ENCODE measurements around the gene SLC34A3.

Gene SLC34A3

GRCh38 chr9:137195525-137196220 is 35.0 kb upstream of the SLC34A3 start:
- no peak overlapping the region for H3K27ac ChIP-seq (replicated peaks)
- no peak for DNase-seq (ENCODE audit: low read depth in 1 of 2, low spot score in 1 of 2)
- H3K4me3 ChIP-seq (replicated peaks; ENCODE audit: insufficient read depth, low read length): no peak overlapping the region
- TF ChIP-seq REST (IDR thresholded peaks at IDR 0.05; ENCODE audit: insufficient replicate concordance, low read depth) (no peak), POLR2AphosphoS5 (IDR thresholded peaks at IDR 0.05; ENCODE audit: low read depth) (no peak), GABPA (IDR thresholded peaks at IDR 0.05; ENCODE audit: low read depth) (no peak), SPI1 (IDR thresholded peaks at IDR 0.05; ENCODE audit: borderline replicate concordance, low read depth) (no peak)
- TF ChIP-seq, protein P1, sequence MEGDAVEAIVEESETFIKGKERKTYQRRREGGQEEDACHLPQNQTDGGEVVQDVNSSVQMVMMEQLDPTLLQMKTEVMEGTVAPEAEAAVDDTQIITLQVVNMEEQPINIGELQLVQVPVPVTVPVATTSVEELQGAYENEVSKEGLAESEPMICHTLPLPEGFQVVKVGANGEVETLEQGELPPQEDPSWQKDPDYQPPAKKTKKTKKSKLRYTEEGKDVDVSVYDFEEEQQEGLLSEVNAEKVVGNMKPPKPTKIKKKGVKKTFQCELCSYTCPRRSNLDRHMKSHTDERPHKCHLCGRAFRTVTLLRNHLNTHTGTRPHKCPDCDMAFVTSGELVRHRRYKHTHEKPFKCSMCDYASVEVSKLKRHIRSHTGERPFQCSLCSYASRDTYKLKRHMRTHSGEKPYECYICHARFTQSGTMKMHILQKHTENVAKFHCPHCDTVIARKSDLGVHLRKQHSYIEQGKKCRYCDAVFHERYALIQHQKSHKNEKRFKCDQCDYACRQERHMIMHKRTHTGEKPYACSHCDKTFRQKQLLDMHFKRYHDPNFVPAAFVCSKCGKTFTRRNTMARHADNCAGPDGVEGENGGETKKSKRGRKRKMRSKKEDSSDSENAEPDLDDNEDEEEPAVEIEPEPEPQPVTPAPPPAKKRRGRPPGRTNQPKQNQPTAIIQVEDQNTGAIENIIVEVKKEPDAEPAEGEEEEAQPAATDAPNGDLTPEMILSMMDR (IDR thresholded peaks at IDR 0.05; ENCODE audit: insufficient read depth, low read length): no peak
- no peaks in the 10 kb centered on the region for H3K27me3 ChIP-seq (ENCODE audit: insufficient read depth, poor library complexity, severe bottlenecking)

GRCh38 chr9:137198051-137198901 is 32.4 kb upstream of the SLC34A3 start:
- TF ChIP-seq POLR2AphosphoS5 (IDR thresholded peaks at IDR 0.05; ENCODE audit: low read depth): no peak
- TF ChIP-seq, protein P1 (IDR thresholded peaks at IDR 0.05; ENCODE audit: insufficient read depth, low read length): no peak
- no peak for TF ChIP-seq SPI1 (IDR thresholded peaks at IDR 0.05; ENCODE audit: borderline replicate concordance, low read depth)
- no peak for TF ChIP-seq REST (IDR thresholded peaks at IDR 0.05; ENCODE audit: insufficient replicate concordance, low read depth)
- TF ChIP-seq GABPA (IDR thresholded peaks at IDR 0.05; ENCODE audit: low read depth): no peak

GRCh38 chr9:137198902-137199283 is 31.8 kb upstream of the SLC34A3 start:
- Histone ChIP-seq H3K4me3 (replicated peaks; ENCODE audit: insufficient read depth, low read length) (no peak overlapping the region; the same call in 1 of the 2 replicates), H3K27me3 (ENCODE audit: insufficient read depth, poor library complexity, severe bottlenecking) (no peaks in the 10 kb centered on the region), H3K27ac (replicated peaks) (no peak overlapping the region)
- no peak for DNase-seq (ENCODE audit: low read depth in 1 of 2, low spot score in 1 of 2)
- TF ChIP-seq, protein P1 (IDR thresholded peaks at IDR 0.05; ENCODE audit: insufficient read depth, low read length): no peak
- TF ChIP-seq SPI1 (IDR thresholded peaks at IDR 0.05; ENCODE audit: borderline replicate concordance, low read depth) (no peak), POLR2AphosphoS5 (IDR thresholded peaks at IDR 0.05; ENCODE audit: low read depth) (no peak), REST (IDR thresholded peaks at IDR 0.05; ENCODE audit: insufficient replicate concordance, low read depth) (no peak), GABPA (IDR thresholded peaks at IDR 0.05; ENCODE audit: low read depth) (no peak)

More at GRCh38 chr9:137198051-137198901, 32.4 kb upstream of the SLC34A3 start:
- Histone ChIP-seq H3K4me3 (replicated peaks; ENCODE audit: insufficient read depth, low read length) (no peak overlapping the region), H3K27ac (replicated peaks) (no peak overlapping the region), H3K27me3 (ENCODE audit: insufficient read depth, poor library complexity, severe bottlenecking) (no peaks in the 10 kb centered on the region)
- DNase-seq (ENCODE audit: low read depth in 1 of 2, low spot score in 1 of 2): no peak

Measured in HL-60 (cell line).